HG02938 (cell line): ENCODE results near the gene RBM43.
"Not testable (repeated sequence)": the region's sequence is repeated elsewhere in the genome, so short reads cannot be mapped to it uniquely, and the experiment has no call there.

Experiments
- ATAC-seq: cut with Tn5 transposase; IDR thresholded peaks from one replicate; pipeline ENCODE4 v1.9.1; 2021; ENCODE audit warnings: mild to moderate bottlenecking, moderate library complexity; ENCODE audit not compliant: unreplicated experiment

Gene RBM43

GRCh38 chr2:151269798-151270568, 8.3 kb upstream of the RBM43 start:
- ATAC-seq = no peak

GRCh38 chr2:151268085-151268484, 6.4 kb upstream of the RBM43 start:
- no peak for ATAC-seq

- ATAC-seq = no peak
These were observed 5.9 kb upstream of the RBM43 start for GRCh38 chr2:151267537-151267936.

- ATAC-seq = no peak
These were observed 4.3 kb upstream of the RBM43 start for GRCh38 chr2:151265991-151266390.

- no peak for ATAC-seq
These were observed 2.6 kb upstream of the RBM43 start for GRCh38 chr2:151264157-151264825.

GRCh38 chr2:151262629-151263028, 966 bp upstream of the RBM43 start:
- ATAC-seq = no peak

GRCh38 chr2:151261977-151262291, 271 bp upstream of the RBM43 start:
- no peak for ATAC-seq

- peak; percentile 15 for ATAC-seq
These were observed 961 bp downstream of the RBM43 start for GRCh38 chr2:151260573-151261230.

GRCh38 chr2:151258121-151258520, 3.5 kb downstream of the RBM43 start:
- no peak for ATAC-seq

- no peak for ATAC-seq
These were observed 9.0 kb downstream of the RBM43 start for GRCh38 chr2:151252646-151253045.

- ATAC-seq = no peak
These were observed 10.7 kb downstream of the RBM43 start for GRCh38 chr2:151251012-151251411.

- ATAC-seq = no peak
These were observed 14.2 kb downstream of the RBM43 start for GRCh38 chr2:151247432-151247831.

- no peak for ATAC-seq
These were observed 15.5 kb downstream of the RBM43 start for GRCh38 chr2:151246152-151246551.

GRCh38 chr2:151243468-151243867, 18.2 kb downstream of the RBM43 start:
- no peak for ATAC-seq

- ATAC-seq = no peak
These were observed 20.4 kb downstream of the RBM43 start for GRCh38 chr2:151241224-151241623.

- ATAC-seq = no peak
These were observed 21.2 kb downstream of the RBM43 start for GRCh38 chr2:151240433-151240832.

GRCh38 chr2:151239624-151240023, 22.0 kb downstream of the RBM43 start:
- ATAC-seq = no peak

- ATAC-seq = peak; percentile 78
These were observed 22.9 kb downstream of the RBM43 start for GRCh38 chr2:151238527-151239487.

- no peak for ATAC-seq
These were observed 24.1 kb downstream of the RBM43 start for GRCh38 chr2:151237422-151238025.

- not testable (repeated sequence) for ATAC-seq
These were observed 27.9 kb downstream of the RBM43 start for GRCh38 chr2:151233760-151234159.

GRCh38 chr2:151233288-151233687, 28.4 kb downstream of the RBM43 start:
- ATAC-seq = not testable (repeated sequence)
